Fibroblast of the aortic adventitia (primary cell): ENCODE measurements around the gene ASPRV1. TPM values are rescaled to one million over a fixed set of nuclear protein-coding genes. Genes with fewer than 3 reads are reported as not detected.
A peak's percentile ranks its signal among the peaks of the same experiment; 100 is the strongest.

ENCODE experiments used
- DNase-seq: peaks from one replicate; pipeline ENCODE4 v3.0.0-alpha.2; 2010; ENCODE audit warnings: low read depth
- H3K4me3 ChIP-seq: 2 replicates; pipeline ENCODE4 v1.5.1; 2011; ENCODE audit warnings: low read depth, mild to moderate bottlenecking, control low read depth, low read length, moderate library complexity
- CTCF ChIP-seq: IDR thresholded peaks from 2 replicates; pipeline ENCODE4 v1.5.1; 2011; ENCODE audit warnings: mild to moderate bottlenecking, low read length, control low read depth, inconsistent platforms; ENCODE audit not compliant: insufficient read depth
- total RNA-seq: library from RNA; depleted of rRNA; stranded (reverse); fragments of >200 nt; gene quantifications from 2 replicates; pipeline ENCODE4 v1.2.3, GENCODE V29; 2012; ENCODE audit warnings: low replicate concordance

ASPRV1 gene
- total RNA-seq, 1 donor: 0.54 TPM

- DNase-seq: no peak
- H3K4me3 ChIP-seq: no peak overlapping the region
- no peak for TF ChIP-seq CTCF
Observed at GRCh38 chr2:69923116-69923515, 38.3 kb downstream of the ASPRV1 start.

GRCh38 chr2:69918401-69918800 is 43.0 kb downstream of the ASPRV1 start:
- no peak for DNase-seq
- no peak for TF ChIP-seq CTCF
- H3K4me3 ChIP-seq: no peak overlapping the region

- peak; percentile 94 for DNase-seq
- H3K4me3 ChIP-seq: no peak overlapping the region
- no peak for TF ChIP-seq CTCF
Observed at GRCh38 chr2:69917852-69918251, 43.6 kb downstream of the ASPRV1 start.

- no peak for TF ChIP-seq CTCF
- no peak for DNase-seq
- H3K4me3 ChIP-seq: peak overlapping the region; percentile 88
Observed at GRCh38 chr2:69916106-69916505, 45.3 kb downstream of the ASPRV1 start.

- DNase-seq: no peak
- no peak for TF ChIP-seq CTCF
- peak within 1 kb of the TSS; percentile 88 for H3K4me3 ChIP-seq
Observed at GRCh38 chr2:69914950-69915945, 46.2 kb downstream of the ASPRV1 start, which contains the start of gene MXD1. Gene MXD1, plus strand, starts transcription at chr2:69915109. Its CDS starts 222 bp downstream, at chr2:69915331.

GRCh38 chr2:69914164-69914949 is 47.1 kb downstream of the ASPRV1 start:
- DNase-seq: peak; percentile 100
- peak overlapping the region; percentile 74 for H3K4me3 ChIP-seq
- TF ChIP-seq CTCF: peak; percentile 8
